PFSK-1 (cell line): ENCODE results near the gene LDAH.

Experiments
- FOXP2 ChIP-seq: optimal IDR thresholded peaks from 2 replicates; pipeline ENCODE3; 2011; ENCODE audit warnings: borderline replicate concordance, control low read depth, inconsistent platforms; ENCODE audit not compliant: insufficient read depth; ENCODE audit errors: extremely low read length, extremely low read depth
- POLR2AphosphoS5 ChIP-seq: IDR thresholded peaks from 2 replicates; pipeline ENCODE4 v1.6.1; 2012; ENCODE audit warnings: low read depth, mild to moderate bottlenecking, control low read depth, low read length, moderate library complexity
- SIN3A ChIP-seq: IDR thresholded peaks from 2 replicates; pipeline ENCODE4 v1.6.1; 2012; ENCODE audit warnings: mild to moderate bottlenecking, low read length, moderate library complexity, borderline replicate concordance; ENCODE audit not compliant: insufficient read depth
- TAF1 ChIP-seq: IDR thresholded peaks from 2 replicates; pipeline ENCODE4 v1.6.1; 2012; ENCODE audit warnings: low read length, control low read depth, borderline replicate concordance; ENCODE audit not compliant: insufficient read depth
- TF ChIP-seq, protein P1 (sequence below), 2 experiments: IDR thresholded peaks; 2 replicates each; pipeline versions ENCODE4 v1.6.1 to v1.8.0; 2011 to 2012; ENCODE audit warnings: low read depth in 2 of 2, low read length in 2 of 2, control low read depth in 1 of 2, inconsistent platforms in 1 of 2, mild to moderate bottlenecking in 1 of 2, moderate library complexity in 1 of 2; ENCODE audit not compliant: insufficient read depth in 1 of 2

LDAH gene

GRCh38 chr2:20812779-20813178 lies 10.1 kb downstream of the LDAH start:
- TF ChIP-seq SIN3A, result no peak
- TF ChIP-seq, protein P1, sequence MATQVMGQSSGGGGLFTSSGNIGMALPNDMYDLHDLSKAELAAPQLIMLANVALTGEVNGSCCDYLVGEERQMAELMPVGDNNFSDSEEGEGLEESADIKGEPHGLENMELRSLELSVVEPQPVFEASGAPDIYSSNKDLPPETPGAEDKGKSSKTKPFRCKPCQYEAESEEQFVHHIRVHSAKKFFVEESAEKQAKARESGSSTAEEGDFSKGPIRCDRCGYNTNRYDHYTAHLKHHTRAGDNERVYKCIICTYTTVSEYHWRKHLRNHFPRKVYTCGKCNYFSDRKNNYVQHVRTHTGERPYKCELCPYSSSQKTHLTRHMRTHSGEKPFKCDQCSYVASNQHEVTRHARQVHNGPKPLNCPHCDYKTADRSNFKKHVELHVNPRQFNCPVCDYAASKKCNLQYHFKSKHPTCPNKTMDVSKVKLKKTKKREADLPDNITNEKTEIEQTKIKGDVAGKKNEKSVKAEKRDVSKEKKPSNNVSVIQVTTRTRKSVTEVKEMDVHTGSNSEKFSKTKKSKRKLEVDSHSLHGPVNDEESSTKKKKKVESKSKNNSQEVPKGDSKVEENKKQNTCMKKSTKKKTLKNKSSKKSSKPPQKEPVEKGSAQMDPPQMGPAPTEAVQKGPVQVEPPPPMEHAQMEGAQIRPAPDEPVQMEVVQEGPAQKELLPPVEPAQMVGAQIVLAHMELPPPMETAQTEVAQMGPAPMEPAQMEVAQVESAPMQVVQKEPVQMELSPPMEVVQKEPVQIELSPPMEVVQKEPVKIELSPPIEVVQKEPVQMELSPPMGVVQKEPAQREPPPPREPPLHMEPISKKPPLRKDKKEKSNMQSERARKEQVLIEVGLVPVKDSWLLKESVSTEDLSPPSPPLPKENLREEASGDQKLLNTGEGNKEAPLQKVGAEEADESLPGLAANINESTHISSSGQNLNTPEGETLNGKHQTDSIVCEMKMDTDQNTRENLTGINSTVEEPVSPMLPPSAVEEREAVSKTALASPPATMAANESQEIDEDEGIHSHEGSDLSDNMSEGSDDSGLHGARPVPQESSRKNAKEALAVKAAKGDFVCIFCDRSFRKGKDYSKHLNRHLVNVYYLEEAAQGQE (IDR thresholded peaks at IDR 0.05; ENCODE audit: insufficient read depth in 1 of 2, low read depth in 2 of 2, low read length in 2 of 2), result no peak
- no peak for TF ChIP-seq TAF1
- no peak for TF ChIP-seq POLR2AphosphoS5
- no peak for TF ChIP-seq FOXP2

GRCh38 chr2:20806286-20806685 lies 16.6 kb downstream of the LDAH start:
- TF ChIP-seq POLR2AphosphoS5, result no peak
- TF ChIP-seq, protein P1 (IDR thresholded peaks at IDR 0.05; ENCODE audit: insufficient read depth in 1 of 2, low read depth in 2 of 2, low read length in 2 of 2), result no peak
- no peak for TF ChIP-seq TAF1
- no peak for TF ChIP-seq SIN3A
- TF ChIP-seq FOXP2, result no peak

GRCh38 chr2:20803974-20804373 lies 18.9 kb downstream of the LDAH start:
- TF ChIP-seq, protein P1 (IDR thresholded peaks at IDR 0.05; ENCODE audit: insufficient read depth in 1 of 2, low read depth in 2 of 2, low read length in 2 of 2), result no peak
- TF ChIP-seq FOXP2 (no peak), POLR2AphosphoS5 (no peak), TAF1 (no peak), SIN3A (no peak)

- TF ChIP-seq SIN3A (no peak), FOXP2 (no peak), POLR2AphosphoS5 (no peak), TAF1 (no peak)
- TF ChIP-seq, protein P1 (IDR thresholded peaks at IDR 0.05; ENCODE audit: insufficient read depth in 1 of 2, low read depth in 2 of 2, low read length in 2 of 2), result no peak
Measured at GRCh38 chr2:20803226-20803682, 19.6 kb downstream of the LDAH start.

- no peak for TF ChIP-seq FOXP2
- no peak for TF ChIP-seq SIN3A
Measured at GRCh38 chr2:20797096-20797495, 25.8 kb downstream of the LDAH start.
